K562 (cell line): Measurements from ENCODE around the gene AP3M1. TPM values are rescaled to one million over a fixed set of nuclear protein-coding genes. Genes with fewer than 3 reads are reported as not detected.

ENCODE experiments used
- ATAC-seq: fragments of 200-7000 bp; cut with Tn5 transposase; 3 replicates; pipeline ENCODE4 v1.9.1; 2020; ENCODE audit warnings: moderate library complexity
- BruUV-seq: library from RNA; stranded (reverse); fragments of 400-500 nt; replicated peaks from 2 replicates; lab custom pipeline; 2021; lab: Mats Ljungman, UMichigan
- CTCF ChIA-PET: fragments of 300-600 bp; formaldehyde crosslinking; extraction: SDS; loops from one replicate; lab custom pipeline; 2021; ENCODE audit warnings: low intra/inter-chr PET ratio; lab: Yijun Ruan, JAX
- POLR2A ChIA-PET: fragments of 300-600, 350-650 bp; sonication (Branson Sonifier 250); formaldehyde crosslinking; extraction: SDS; loops from one replicate; lab custom pipeline; 2021; ENCODE audit warnings: antibody characterized with exemption, inconsistent platforms; lab: Yijun Ruan, JAX
- DNase-seq, 4 experiments: peaks; one replicate each; pipeline versions ENCODE4 v3.0.0 to v3.0.0-alpha.2; 2011 to 2018; ENCODE audit warnings: low spot score in 3 of 4, mixed read lengths in 3 of 4; ENCODE audit errors: extremely low read depth in 1 of 4
- FAIRE-seq: peaks from 2 replicates; lab custom pipeline; 2011; peaks lifted over from hg19 to GRCh38; lab: Jason Lieb, UNC
- H2AFZ ChIP-seq: 2 replicates; pipeline ENCODE4 v1.6.0; 2011; ENCODE audit warnings: low read depth, low read length, control low read depth, inconsistent platforms
- H3K27ac ChIP-seq: fragments of 200-600 bp; 3 replicates; pipeline ENCODE4 v1.8.0; 2011; ENCODE audit warnings: low read depth, mild to moderate bottlenecking, control low read depth, inconsistent platforms, low read length, moderate library complexity, mixed read lengths; ENCODE audit errors: extremely low read depth
- H3K27me3 ChIP-seq, 2 experiments: fragments of 300-600 bp in 1 of 2; 2 replicates in 1 of 2; 3 replicates in 1 of 2; pipeline versions ENCODE4 v1.6.0 to v1.8.0; 2011; ENCODE audit warnings: inconsistent platforms in 2 of 2, low read length in 2 of 2, mild to moderate bottlenecking in 1 of 2, mixed read lengths in 1 of 2, moderate library complexity in 1 of 2; ENCODE audit not compliant: control insufficient read depth in 2 of 2, insufficient read depth in 2 of 2
- H3K36me3 ChIP-seq: fragments of 300-600 bp; 3 replicates; pipeline ENCODE4 v1.8.0; 2011; ENCODE audit warnings: mild to moderate bottlenecking, low read length, inconsistent platforms; ENCODE audit not compliant: control insufficient read depth, insufficient read depth
- H3K4me1 ChIP-seq, 2 experiments: fragments of 200-600 bp in 1 of 2; replicated peaks in 1 of 2; 2 replicates in 1 of 2; 3 replicates in 1 of 2; pipeline versions ENCODE4 v1.5.1 to v1.8.0; 2011; ENCODE audit warnings: inconsistent platforms in 2 of 2, low read length in 2 of 2, mild to moderate bottlenecking in 1 of 2, mixed read lengths in 1 of 2, moderate library complexity in 1 of 2; ENCODE audit not compliant: control insufficient read depth in 2 of 2, insufficient read depth in 2 of 2
- H3K4me2 ChIP-seq: 2 replicates; pipeline ENCODE4 v1.6.1; 2011; ENCODE audit warnings: low read length, control low read depth, inconsistent platforms, mixed read lengths; ENCODE audit not compliant: insufficient read depth
- H3K4me3 ChIP-seq: fragments of 200-600 bp; sonication (generic), shearing (Covaris generic); 2 replicates; pipeline ENCODE4 v1.5.1; 2016; ENCODE audit warnings: control low read depth, inconsistent platforms
- H3K79me2 ChIP-seq: fragments of 200-600 bp; 3 replicates; pipeline ENCODE4 v1.8.0; 2011; ENCODE audit warnings: low read length, inconsistent platforms; ENCODE audit not compliant: control insufficient read depth, insufficient read depth
- H3K9ac ChIP-seq, 2 experiments: 2 replicates each; pipeline versions ENCODE4 v1.6.0 to v1.6.1; 2011; ENCODE audit warnings: low read depth in 2 of 2, low read length in 2 of 2, control low read depth in 1 of 2, inconsistent platforms in 1 of 2, mild to moderate bottlenecking in 1 of 2, mixed read lengths in 1 of 2; ENCODE audit not compliant: insufficient read depth in 1 of 2
- H3K9me1 ChIP-seq: one replicate; pipeline ENCODE4 v1.6.0; 2011; ENCODE audit warnings: inconsistent platforms, mild to moderate bottlenecking, low read length, moderate library complexity; ENCODE audit not compliant: control insufficient read depth, insufficient read depth
- H3K9me3 ChIP-seq: replicated peaks from 2 replicates; pipeline ENCODE4 v1.5.1; 2011; ENCODE audit warnings: low read depth, low read length, inconsistent platforms; ENCODE audit not compliant: control insufficient read depth, insufficient read depth
- H4K20me1 ChIP-seq: replicated peaks from 2 replicates; pipeline ENCODE4 v1.6.1; 2011; ENCODE audit warnings: low read length, inconsistent platforms, mixed read lengths; ENCODE audit not compliant: control insufficient read depth, insufficient read depth
- EHMT2 ChIP-seq: fragments of 450-650 bp; IDR thresholded peaks from 2 replicates; pipeline ENCODE4 v1.6.1; 2018; ENCODE audit warnings: antibody characterized with exemption
- HMBOX1 ChIP-seq: sonication (generic); IDR thresholded peaks from 2 replicates; pipeline ENCODE4 v1.6.1; 2016
- RAD21 ChIP-seq, 2 experiments: fragments of 250-450 bp in 1 of 2; fragments of 450-650 bp in 1 of 2; sonication (Bioruptor Pico) in 1 of 2; formaldehyde crosslinking in 1 of 2; IDR thresholded peaks in 1 of 2; conservative IDR thresholded peaks in 1 of 2; 2 replicates each; pipeline versions ENCODE4 v1.4.0 to v1.8.0; 2020 to 2022; ENCODE audit warnings: mild to moderate bottlenecking in 2 of 2, moderate library complexity in 1 of 2
- SUPT5H ChIP-seq: fragments of 450-650 bp; IDR thresholded peaks from 2 replicates; pipeline ENCODE4 v1.6.1; 2016
- TCF3 ChIP-seq: sonication (generic); formaldehyde crosslinking; IDR thresholded peaks from 2 replicates; pipeline ENCODE4 v1.4.0; 2020; ENCODE audit warnings: mild to moderate bottlenecking, missing genetic modification reagents
- TEAD1 ChIP-seq, 2 experiments: fragments of 450-650 bp in 1 of 2; sonication (generic) in 1 of 2; formaldehyde crosslinking; IDR thresholded peaks; 2 replicates each; pipeline versions ENCODE4 v1.4.0 to v1.8.0; 2020 to 2022; ENCODE audit warnings: mild to moderate bottlenecking in 2 of 2, missing genetic modification reagents in 1 of 2
- THRB ChIP-seq: fragments of 450-650 bp; formaldehyde crosslinking; conservative IDR thresholded peaks from 2 replicates; pipeline ENCODE4 v1.4.0; 2022; ENCODE audit warnings: mild to moderate bottlenecking, missing genetic modification characterization
- TSHZ1 ChIP-seq: fragments of 250-450 bp; sonication (Bioruptor Pico); IDR thresholded peaks from 2 replicates; pipeline ENCODE4 v1.4.0; 2020; ENCODE audit warnings: mild to moderate bottlenecking, moderate library complexity
- ZNF316 ChIP-seq: fragments of 450-650 bp; IDR thresholded peaks from 2 replicates; pipeline ENCODE4 v1.6.1; 2016
- ZNF444 ChIP-seq: fragments of 250-450 bp; sonication (Bioruptor Pico); IDR thresholded peaks from 2 replicates; pipeline ENCODE4 v1.4.0; 2020; ENCODE audit warnings: mild to moderate bottlenecking, moderate library complexity
- WGBS: fragments of 100-300 bp; shearing (Covaris generic); methylation state at CpG from one replicate; pipeline ENCODE4 v1.1.6; 2016; ENCODE audit warnings: low coverage, mixed read lengths; ENCODE audit not compliant: insufficient coverage; ENCODE audit errors: missing lambda C conversion rate; 5-methylcytosine and 5-hydroxymethylcytosine counted together
- in situ Hi-C: fragments of 300-500 bp; cut with MboI; formaldehyde crosslinking; loops from 4 replicates; pipeline ENCODE4 v1.15.0; 2018; ENCODE audit warnings: inconsistent platforms, mixed read lengths
- intact Hi-C: fragments of 100-400 bp; cut with micrococcal nuclease; formaldehyde crosslinking; loops from 2 replicates; pipeline ENCODE4 v1.14.2; 2022
- polyA plus RNA-seq, 8 experiments: library from polyadenylated mRNA; depleted of rRNA in 4 of 8; stranded (reverse) in 5 of 8; unstranded in 3 of 8; fragments of >200 nt; fragmentation: Nextera tagmentation in 2 of 8; fragmentation: Illumina TruSeq in 1 of 8; extraction: Ambion mirVana in 2 of 8; extraction: Trizol in 1 of 8; gene quantifications; 2 replicates each; pipeline versions ENCODE4 v1.2.1 to v1.2.3, GENCODE V29; 2011 to 2014; ENCODE audit warnings: inconsistent platforms in 1 of 8, missing spikeins in 1 of 8
- total RNA-seq, 7 experiments: library from RNA; depleted of rRNA in 6 of 7; stranded (reverse); fragments of >200 nt in 6 of 7; fragmentation: Illumina TruSeq in 2 of 7; extraction: Trizol in 2 of 7; gene quantifications; 2 replicates each; pipeline versions ENCODE4 v1.2.1 to v1.2.3, GENCODE V29; 2011 to 2021; ENCODE audit warnings: low replicate concordance in 1 of 7

The AP3M1 gene
- total and polyA plus RNA-seq, 9 of the 15 experiments (the other 6 are each of a cell fraction or from before 2014, with no cell fraction given) = 44.3 to 135 (median 67.6) TPM

- peaks cover 96% of the 10 kb centered on the region for H3K36me3 ChIP-seq
- intact Hi-C loops = loop anchor here (10.0 kb wide), 1 partner anchor 325 kb away; the partner anchor contains the start of genes CHCHD1 and ZSWIM8
- H2AFZ ChIP-seq = no peak overlapping the region
- BruUV-seq = TSS peak; percentile 12
- H4K20me1 ChIP-seq = no peaks in the 10 kb centered on the region
- H3K79me2 ChIP-seq = 0 out of 3 replicates have a peak, but pooled peaks cover 3% of the 10 kb centered on the region
- ATAC-seq = no peak
- CTCF ChIA-PET = interaction anchor here (0.8 kb wide), 1 partner anchor 260 kb away, joined by 5 read pairs; no protein-coding TSS in a partner anchor
- TF ChIP-seq ZNF316 (peak; percentile 39; the same call in 1 of the 2 replicates), TEAD1 (CRISPR knock-in tag; IDR thresholded peaks at IDR 0.05) (no peak), ZNF444 (CRISPR knock-in tag) (no peak)
- DNase-seq = no peak
- no peak overlapping the region for H3K4me2 ChIP-seq
- no peaks in the 10 kb centered on the region for H3K27me3 ChIP-seq
- in situ Hi-C loops = no loop called here
- no peaks in the 10 kb centered on the region for H3K9me1 ChIP-seq
- no peaks in the 10 kb centered on the region for H3K4me1 ChIP-seq
- no peak overlapping the region for H3K27ac ChIP-seq
- H3K9ac ChIP-seq = no peak overlapping the region
- POLR2A ChIA-PET = interaction anchor here (0.6 to 4.9 kb wide), 10 partner anchors 9 to 168 kb away, joined by 3 to 18 read pairs (median 4); partner anchors contain the start of genes ADK and AP3M1
- H3K9me3 ChIP-seq = no peaks in the 10 kb centered on the region
- H3K4me3 ChIP-seq = no peak overlapping the region
- no peak for FAIRE-seq
These were observed 41.2 kb downstream of the AP3M1 start for GRCh38 chr10:74109452-74109851.

- 0 out of 3 replicates have a peak, but pooled peaks cover 3% of the 10 kb centered on the region for H3K79me2 ChIP-seq
- H3K9me3 ChIP-seq = no peaks in the 10 kb centered on the region
- intact Hi-C loops = loop anchor here (10.0 kb wide), 1 partner anchor 323 kb away; the partner anchor contains the start of genes CHCHD1 and ZSWIM8
- no peaks in the 10 kb centered on the region for H3K4me1 ChIP-seq
- no peaks in the 10 kb centered on the region for H3K27me3 ChIP-seq
- WGBS = 47% methylated on average over 4 of the region's 4 CpGs
- H3K36me3 ChIP-seq = peaks cover 94% of the 10 kb centered on the region
- DNase-seq (no peak), FAIRE-seq (no peak), ATAC-seq (no peak)
- no TSS peak for BruUV-seq
- H2AFZ ChIP-seq = no peak overlapping the region
- in situ Hi-C loops = no loop called here
- ChIA-PET CTCF (no interaction called here), POLR2A (interaction anchor here (0.7 to 4.9 kb wide), 8 partner anchors 11 to 271 kb away, joined by 3 to 18 read pairs (median 5); no protein-coding TSS in a partner anchor)
- H3K27ac ChIP-seq = no peak overlapping the region
- no peaks in the 10 kb centered on the region for H3K9me1 ChIP-seq
- H3K4me2 ChIP-seq = no peak overlapping the region
- no peak overlapping the region for H3K4me3 ChIP-seq
- no peaks in the 10 kb centered on the region for H4K20me1 ChIP-seq
- H3K9ac ChIP-seq = no peak overlapping the region
- TF ChIP-seq HMBOX1 = no peak
- TF ChIP-seq THRB (CRISPR knock-in tag) = 0 out of 2 replicates have a peak, but pooled peaks have one; percentile 34
- peak; percentile 40 for TF ChIP-seq SUPT5H
- TF ChIP-seq EHMT2 = no peak
- no peak for TF ChIP-seq TSHZ1 (CRISPR knock-in tag)
- no peak for TF ChIP-seq TCF3 (CRISPR knock-in tag)
- peak in 1 of 2 experiments; percentile 21; a peak in 1 of 4 replicates for TF ChIP-seq RAD21 (CRISPR knock-in tag; conservative IDR thresholded peaks at IDR 0.05 in 1 of 2, IDR thresholded peaks at IDR 0.05 in 1 of 2)
These were observed 43.2 kb downstream of the AP3M1 start for GRCh38 chr10:74107391-74107790.
